ENCODE results near the gene TMEM184A.

The TMEM184A gene

DNA sequence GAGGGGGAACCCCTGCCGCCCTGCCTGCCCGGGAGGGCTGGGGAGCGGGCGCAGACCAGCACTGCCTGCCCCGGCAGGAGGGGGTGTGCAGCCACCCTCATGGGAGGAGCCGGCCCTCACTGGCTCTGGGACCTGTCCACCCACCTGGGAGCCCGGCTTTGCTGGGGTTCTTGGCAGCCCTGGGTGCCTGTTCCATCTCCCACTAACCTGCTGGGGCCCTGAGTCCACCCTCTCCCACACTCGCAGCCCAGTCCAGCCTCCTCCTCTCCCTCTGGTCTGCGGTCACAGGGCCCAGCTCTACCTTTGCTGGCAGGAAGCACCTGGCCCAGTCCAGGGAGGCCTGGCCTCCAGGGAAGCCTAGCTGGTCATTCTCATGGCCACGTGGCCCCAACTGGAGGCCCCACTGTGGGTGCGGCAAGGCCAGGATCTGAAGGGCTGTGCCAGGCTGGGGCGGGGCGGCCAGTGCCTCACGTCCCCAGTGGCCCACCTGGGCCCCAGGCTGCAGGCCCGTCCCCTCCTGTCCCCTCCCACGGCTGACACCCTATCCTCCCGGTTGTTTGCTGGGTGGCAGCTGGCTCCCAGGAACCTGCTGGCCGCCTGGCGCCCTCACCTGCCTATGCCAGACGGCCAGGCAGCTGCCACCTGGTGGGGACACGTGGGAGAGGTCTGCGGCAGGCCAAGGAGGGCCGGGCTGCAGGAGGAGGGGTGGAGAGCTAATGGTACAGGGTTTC is at the start of gene TMEM184A:
Gene TMEM184A, minus strand, starts transcription at position 393 of the 731 bp plus-strand sequence. CDS start 721 bp downstream, outside the sequence.
- Histone ChIP-seq H3K27me3 (ENCODE audit: control insufficient read depth, insufficient read depth, low read length) (no peaks in the 10 kb centered on the region), H3K9ac (ENCODE audit: low read length) (peak within 1 kb of the TSS; percentile 73), H3K9me3 (ENCODE audit: control insufficient read depth, low read length) (no peaks in the 10 kb centered on the region), H3K36me3 (ENCODE audit: control insufficient read depth, insufficient read depth, low read length) (no peaks in the 10 kb centered on the region), H3K4me1 (ENCODE audit: control insufficient read depth, insufficient read depth, low read length) (peaks cover 51% of the 10 kb centered on the region), H3K4me3 (ENCODE audit: low read length) (peak within 1 kb of the TSS; percentile 46)

DNA sequence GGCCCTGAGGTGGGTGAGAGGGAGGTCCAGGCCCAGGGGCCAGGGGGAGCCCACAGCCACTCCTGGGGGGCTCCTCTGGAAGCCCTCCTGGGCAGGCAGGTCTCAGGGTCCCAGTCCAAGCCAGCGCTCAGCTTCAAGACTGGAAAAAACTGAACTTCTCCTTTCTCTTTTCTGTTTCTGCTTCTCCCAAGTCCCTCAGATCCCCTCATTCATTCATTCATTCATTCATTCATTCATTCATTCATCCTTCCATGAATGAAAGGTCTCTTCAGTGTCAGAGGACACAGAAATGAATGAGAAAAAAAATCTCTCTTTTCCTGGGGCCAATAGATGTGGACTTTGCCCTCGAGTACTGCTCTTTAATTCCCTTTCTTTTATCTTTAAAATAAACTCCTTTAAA is 48.4 kb upstream of the TMEM184A start:
- Histone ChIP-seq H3K36me3 (ENCODE audit: control insufficient read depth, insufficient read depth, low read length) (no peaks in the 10 kb centered on the region), H3K4me1 (ENCODE audit: control insufficient read depth, insufficient read depth, low read length) (no peaks in the 10 kb centered on the region), H3K4me3 (ENCODE audit: low read length) (no peak overlapping the region), H3K9ac (ENCODE audit: low read length) (no peak overlapping the region), H3K27me3 (ENCODE audit: control insufficient read depth, insufficient read depth, low read length) (no peaks in the 10 kb centered on the region), H3K9me3 (ENCODE audit: control insufficient read depth, low read length) (no peaks in the 10 kb centered on the region)

DNA sequence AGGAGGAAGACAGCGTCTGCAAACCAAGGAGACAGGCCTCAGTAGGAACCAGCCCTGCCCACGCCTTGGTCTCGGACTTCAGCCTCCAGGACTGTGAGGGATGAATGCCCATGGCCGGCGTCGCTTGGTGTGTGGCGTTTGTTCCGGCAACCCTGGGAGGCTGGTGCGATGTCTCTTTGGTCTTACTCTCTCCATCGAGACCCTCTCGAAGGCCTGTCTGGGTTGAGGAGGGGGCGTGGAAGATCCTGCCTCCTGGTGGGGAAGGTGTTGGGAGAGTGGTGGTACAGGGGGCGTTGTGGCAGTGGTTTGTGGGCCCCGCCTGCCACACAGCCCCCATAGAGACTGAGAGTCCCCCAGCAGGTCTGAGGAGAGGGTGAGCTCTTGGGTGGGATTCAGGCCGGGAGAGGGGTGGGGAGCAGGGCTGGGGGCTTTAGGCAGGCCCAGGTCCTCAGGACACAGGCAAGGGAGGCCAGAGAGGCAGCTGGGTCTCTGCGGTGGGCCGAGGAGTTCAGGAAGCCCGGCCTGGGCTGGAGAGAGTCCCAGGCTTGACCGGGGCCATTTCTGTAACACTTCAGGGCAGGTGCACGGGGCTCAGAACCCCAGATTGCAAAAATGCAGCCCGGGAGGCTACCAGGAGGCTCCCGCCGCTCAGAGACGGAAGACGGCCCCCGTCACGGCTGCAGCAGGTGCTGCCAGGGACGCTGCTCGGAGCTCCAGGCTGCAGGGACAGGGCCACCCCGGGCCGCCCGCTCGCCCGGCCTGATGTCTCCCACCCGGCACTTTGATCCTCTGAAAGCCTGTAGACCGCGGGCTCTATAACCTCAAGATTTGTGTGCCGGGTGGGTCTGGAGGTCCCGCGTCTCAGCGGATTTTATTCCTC is 47.6 kb upstream of the TMEM184A start:
- Histone ChIP-seq H3K4me1 (ENCODE audit: control insufficient read depth, insufficient read depth, low read length) (no peaks in the 10 kb centered on the region), H3K9ac (ENCODE audit: low read length) (no peak overlapping the region), H3K4me3 (ENCODE audit: low read length) (no peak overlapping the region), H3K9me3 (ENCODE audit: control insufficient read depth, low read length) (no peaks in the 10 kb centered on the region), H3K27me3 (ENCODE audit: control insufficient read depth, insufficient read depth, low read length) (no peaks in the 10 kb centered on the region), H3K36me3 (ENCODE audit: control insufficient read depth, insufficient read depth, low read length) (no peaks in the 10 kb centered on the region)

DNA sequence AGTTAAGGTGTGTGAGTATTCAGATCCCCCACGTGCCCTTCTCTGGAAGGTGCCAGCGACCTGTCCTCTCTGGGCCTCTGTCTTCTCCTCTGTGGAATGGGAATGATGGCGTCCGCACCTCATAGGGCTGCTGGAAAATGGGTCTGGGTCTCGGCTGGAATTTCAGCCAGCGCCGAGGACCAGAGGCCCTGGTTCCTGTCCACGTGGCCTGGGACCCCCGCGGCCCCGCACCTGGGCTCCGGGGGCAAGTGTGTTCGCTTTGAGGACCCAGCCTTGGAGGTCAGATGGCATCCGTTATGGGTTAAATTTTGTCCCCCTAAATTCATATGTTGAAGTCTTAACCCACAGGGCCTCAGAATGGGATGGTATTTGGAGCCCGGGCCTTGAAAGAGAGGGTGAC is 46.4 kb upstream of the TMEM184A start:
- Histone ChIP-seq H3K4me3 (ENCODE audit: low read length) (no peak overlapping the region), H3K27me3 (ENCODE audit: control insufficient read depth, insufficient read depth, low read length) (no peaks in the 10 kb centered on the region), H3K9me3 (ENCODE audit: control insufficient read depth, low read length) (no peaks in the 10 kb centered on the region), H3K36me3 (ENCODE audit: control insufficient read depth, insufficient read depth, low read length) (no peaks in the 10 kb centered on the region), H3K9ac (ENCODE audit: low read length) (no peak overlapping the region), H3K4me1 (ENCODE audit: control insufficient read depth, insufficient read depth, low read length) (no peaks in the 10 kb centered on the region)

DNA sequence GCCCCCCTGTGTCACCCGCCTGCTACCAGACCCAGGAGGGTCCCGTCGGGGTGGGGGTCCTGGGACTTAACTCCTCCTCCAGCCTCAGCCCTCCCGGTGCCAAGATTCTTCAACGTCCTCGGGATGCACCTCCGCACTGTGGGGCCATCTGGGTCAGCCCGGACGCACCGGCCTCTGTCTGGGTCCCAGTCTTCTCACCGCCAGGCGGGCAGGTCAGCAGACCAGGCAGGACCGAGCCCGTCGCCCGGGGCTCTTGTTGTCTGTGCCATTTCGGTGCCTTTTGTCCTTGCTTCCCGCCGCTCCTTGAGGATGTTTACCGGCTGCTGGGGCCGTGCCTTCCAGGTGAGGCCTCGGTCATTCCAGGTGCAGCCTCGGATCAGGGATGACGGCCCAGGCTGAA is 46.0 kb upstream of the TMEM184A start:
- no peaks in the 10 kb centered on the region for H3K36me3 ChIP-seq (ENCODE audit: control insufficient read depth, insufficient read depth, low read length)
- H3K9me3 ChIP-seq (ENCODE audit: control insufficient read depth, low read length): no peaks in the 10 kb centered on the region
- peaks cover 4% of the 10 kb centered on the region for H3K27me3 ChIP-seq (ENCODE audit: control insufficient read depth, insufficient read depth, low read length)
- H3K4me3 ChIP-seq (ENCODE audit: low read length): no peak overlapping the region
- H3K4me1 ChIP-seq (ENCODE audit: control insufficient read depth, insufficient read depth, low read length): no peaks in the 10 kb centered on the region
- no peak overlapping the region for H3K9ac ChIP-seq (ENCODE audit: low read length)

DNA sequence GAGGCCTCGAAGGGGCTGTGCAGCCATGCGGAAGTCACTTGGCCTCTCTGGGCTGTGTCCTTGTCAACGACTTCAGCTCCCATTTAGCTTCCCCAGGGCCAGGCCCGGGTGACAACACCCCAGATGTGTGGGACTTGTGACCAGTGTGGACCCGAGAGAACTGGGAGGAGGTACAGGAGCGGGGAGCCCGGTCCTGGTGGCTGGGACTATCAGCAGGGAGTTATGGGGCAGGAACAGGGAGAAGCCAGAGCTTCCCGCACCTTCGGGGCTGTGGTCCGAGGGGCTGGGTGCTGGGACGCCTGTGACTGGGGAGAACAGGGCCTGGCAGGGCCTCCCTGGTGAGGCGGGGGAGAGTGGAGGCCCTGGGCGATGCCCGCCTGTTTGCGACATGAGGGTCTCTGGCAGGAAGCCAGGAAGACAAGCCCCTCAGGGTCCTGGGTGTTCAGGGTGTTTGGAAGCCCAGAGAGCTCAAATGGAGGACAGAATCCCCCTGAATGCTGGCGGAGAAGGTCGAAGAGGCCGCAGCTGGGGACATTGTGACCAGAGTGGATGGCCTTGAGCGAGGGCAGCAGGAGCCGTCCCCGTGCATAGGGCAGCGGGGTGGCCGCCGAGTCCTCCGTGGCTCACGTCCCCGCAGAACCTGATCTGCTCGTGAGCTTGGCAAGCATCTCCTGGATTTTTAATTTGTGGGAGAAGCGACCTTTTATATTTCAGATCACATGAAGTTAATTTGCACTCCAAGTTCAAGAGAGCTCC is 43.8 kb upstream of the TMEM184A start:
- H3K36me3 ChIP-seq (ENCODE audit: control insufficient read depth, insufficient read depth, low read length): no peaks in the 10 kb centered on the region
- H3K9me3 ChIP-seq (ENCODE audit: control insufficient read depth, low read length): no peaks in the 10 kb centered on the region
- no peaks in the 10 kb centered on the region for H3K4me1 ChIP-seq (ENCODE audit: control insufficient read depth, insufficient read depth, low read length)
- peaks cover 11% of the 10 kb centered on the region for H3K27me3 ChIP-seq (ENCODE audit: control insufficient read depth, insufficient read depth, low read length)
- no peak overlapping the region for H3K9ac ChIP-seq (ENCODE audit: low read length)
- no peak overlapping the region for H3K4me3 ChIP-seq (ENCODE audit: low read length)

DNA sequence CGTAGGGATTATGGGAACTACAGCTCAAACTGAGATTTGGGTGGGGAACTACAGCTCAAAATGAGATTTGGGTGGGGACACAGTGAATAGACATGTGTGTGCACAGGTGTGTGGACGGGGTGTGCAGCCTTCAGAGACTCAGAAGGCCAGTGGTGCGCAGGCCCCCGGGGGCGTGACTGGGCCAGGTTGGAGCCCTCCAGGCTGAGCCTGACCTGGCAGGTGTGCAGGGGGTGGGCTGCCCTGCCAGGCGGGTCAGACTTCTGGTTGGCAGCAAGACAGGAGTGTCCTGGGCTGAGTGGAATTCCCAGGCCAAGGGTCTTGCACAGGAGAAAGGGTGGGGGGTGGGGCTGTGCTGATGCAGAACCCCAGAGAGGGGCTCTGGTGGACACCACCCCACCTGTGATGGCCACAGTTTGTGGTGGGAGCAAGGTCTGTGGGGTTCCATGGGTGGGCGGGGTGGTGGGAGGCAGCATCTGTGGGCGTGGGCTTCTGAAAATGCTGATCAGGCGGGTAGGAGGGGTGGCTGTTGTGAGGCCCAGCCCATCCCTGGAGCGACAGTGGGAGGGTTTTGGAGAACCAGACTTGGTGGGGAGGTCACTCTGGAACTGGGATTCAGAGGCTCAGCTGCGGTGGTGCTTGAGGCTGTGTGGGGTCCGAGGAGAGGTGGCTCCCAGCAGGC is 43.1 kb upstream of the TMEM184A start:
- H3K4me1 ChIP-seq (ENCODE audit: control insufficient read depth, insufficient read depth, low read length): no peaks in the 10 kb centered on the region
- H3K9ac ChIP-seq (ENCODE audit: low read length): no peak overlapping the region
- no peak overlapping the region for H3K4me3 ChIP-seq (ENCODE audit: low read length)
- peaks cover 11% of the 10 kb centered on the region for H3K27me3 ChIP-seq (ENCODE audit: control insufficient read depth, insufficient read depth, low read length)
- H3K9me3 ChIP-seq (ENCODE audit: control insufficient read depth, low read length): no peaks in the 10 kb centered on the region
- no peaks in the 10 kb centered on the region for H3K36me3 ChIP-seq (ENCODE audit: control insufficient read depth, insufficient read depth, low read length)

DNA sequence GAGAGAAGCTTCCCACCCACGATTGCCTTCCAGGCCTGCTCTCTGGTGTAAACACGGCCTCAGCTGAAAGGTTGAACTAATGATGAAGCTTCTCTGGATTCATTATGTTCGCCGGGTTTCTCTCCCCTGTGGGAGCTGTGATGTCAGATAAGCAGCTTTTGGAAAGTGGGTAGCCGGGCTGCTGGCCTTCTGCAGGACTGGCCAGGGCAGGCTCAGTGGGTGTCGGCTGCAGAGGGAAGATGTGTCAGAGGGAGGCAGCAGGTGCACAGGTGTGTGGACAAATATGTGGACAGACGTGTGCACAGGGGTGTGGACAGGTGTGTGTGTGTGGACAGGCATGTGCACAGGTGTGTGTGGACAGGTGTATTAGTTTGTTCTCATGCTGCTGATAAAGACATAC is 42.3 kb upstream of the TMEM184A start:
- peaks cover 11% of the 10 kb centered on the region for H3K27me3 ChIP-seq (ENCODE audit: control insufficient read depth, insufficient read depth, low read length)
- no peaks in the 10 kb centered on the region for H3K9me3 ChIP-seq (ENCODE audit: control insufficient read depth, low read length)
- no peak overlapping the region for H3K9ac ChIP-seq (ENCODE audit: low read length)
- no peaks in the 10 kb centered on the region for H3K36me3 ChIP-seq (ENCODE audit: control insufficient read depth, insufficient read depth, low read length)
- H3K4me1 ChIP-seq (ENCODE audit: control insufficient read depth, insufficient read depth, low read length): no peaks in the 10 kb centered on the region
- H3K4me3 ChIP-seq (ENCODE audit: low read length): no peak overlapping the region

DNA sequence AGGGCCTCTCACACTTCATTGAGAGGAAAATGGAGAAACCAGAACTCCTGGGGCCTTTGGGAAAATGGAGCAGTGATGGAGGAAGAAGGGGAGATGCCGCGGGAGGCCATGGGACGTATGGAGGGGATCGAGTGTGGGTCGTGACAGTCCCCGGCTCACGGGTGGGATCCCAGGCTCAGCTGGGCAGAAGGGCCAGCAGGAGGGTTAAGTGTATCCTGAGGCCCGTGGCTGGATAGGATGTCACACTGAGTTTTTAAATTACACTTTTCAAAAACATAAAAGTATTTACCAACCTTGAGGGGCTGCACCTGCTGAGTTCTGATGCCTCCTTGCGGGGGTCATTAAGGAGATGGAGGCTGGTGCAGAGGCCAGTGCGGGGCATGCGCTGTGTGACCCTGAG is 41.8 kb upstream of the TMEM184A start:
- Histone ChIP-seq H3K9ac (ENCODE audit: low read length) (no peak overlapping the region), H3K36me3 (ENCODE audit: control insufficient read depth, insufficient read depth, low read length) (no peaks in the 10 kb centered on the region), H3K4me1 (ENCODE audit: control insufficient read depth, insufficient read depth, low read length) (no peaks in the 10 kb centered on the region), H3K4me3 (ENCODE audit: low read length) (no peak overlapping the region), H3K9me3 (ENCODE audit: control insufficient read depth, low read length) (no peaks in the 10 kb centered on the region), H3K27me3 (ENCODE audit: control insufficient read depth, insufficient read depth, low read length) (peaks cover 11% of the 10 kb centered on the region)

DNA sequence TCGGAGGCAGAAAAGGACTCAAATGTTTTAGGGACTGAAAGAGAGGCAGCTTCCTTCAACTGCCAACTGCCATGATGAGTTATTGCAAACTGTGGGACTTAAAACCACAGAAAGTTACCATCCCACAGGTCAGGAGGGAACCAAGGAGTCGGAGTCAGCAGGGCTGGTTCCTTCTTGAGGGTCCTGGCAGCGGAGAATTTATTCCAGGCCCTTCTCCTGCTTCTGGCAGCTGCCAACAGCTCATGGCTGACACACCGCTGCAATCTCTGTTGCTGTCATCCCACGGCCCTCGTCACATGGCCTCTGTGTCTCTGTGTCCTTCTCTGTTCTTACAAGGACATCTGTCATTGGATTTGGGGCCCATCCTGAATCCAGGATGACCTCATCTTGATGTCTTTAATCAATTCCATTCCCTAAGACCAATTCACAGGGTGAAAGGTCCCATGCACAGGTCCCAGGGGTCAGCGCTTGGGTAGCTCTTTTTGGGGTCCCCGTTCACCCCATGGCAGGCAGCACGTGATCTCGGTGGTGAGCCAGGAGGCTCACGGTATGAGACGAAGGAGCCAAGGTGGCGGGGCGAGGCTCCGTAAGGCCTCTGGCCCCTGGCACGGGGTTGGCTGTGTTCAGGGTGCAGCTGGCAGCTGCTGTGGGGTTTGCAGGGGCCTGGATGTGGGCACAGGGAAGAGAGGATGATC is 41.2 kb upstream of the TMEM184A start:
- Histone ChIP-seq H3K4me3 (ENCODE audit: low read length) (no peak overlapping the region), H3K27me3 (ENCODE audit: control insufficient read depth, insufficient read depth, low read length) (peaks cover 11% of the 10 kb centered on the region), H3K36me3 (ENCODE audit: control insufficient read depth, insufficient read depth, low read length) (no peaks in the 10 kb centered on the region), H3K9ac (ENCODE audit: low read length) (no peak overlapping the region), H3K9me3 (ENCODE audit: control insufficient read depth, low read length) (no peaks in the 10 kb centered on the region), H3K4me1 (ENCODE audit: control insufficient read depth, insufficient read depth, low read length) (no peaks in the 10 kb centered on the region)

All from mucosa of stomach (tissue), 1 donor.